H9 (cell line): Measurements from ENCODE around the gene PADI6. TPM values are rescaled to one million over a fixed set of nuclear protein-coding genes. Genes with fewer than 3 reads are reported as not detected.

Experiments used
- DNase-seq: peaks from one replicate; pipeline ENCODE4 v3.0.0-alpha.2; 2017
- H2AFZ ChIP-seq: one replicate; pipeline ENCODE4 v1.6.1; 2013; ENCODE audit warnings: mild to moderate bottlenecking, low read length, control low read depth, moderate library complexity
- H2AK5ac ChIP-seq: 2 replicates; pipeline ENCODE4 v1.6.1; 2013; ENCODE audit warnings: low read length, control low read depth, mixed read lengths; ENCODE audit not compliant: insufficient read length
- H2BK120ac ChIP-seq: one replicate; pipeline ENCODE4 v1.6.1; 2013; ENCODE audit warnings: low read depth, mild to moderate bottlenecking, low read length, control low read depth, inconsistent platforms; ENCODE audit not compliant: poor library complexity, severe bottlenecking
- H2BK12ac ChIP-seq: 2 replicates; pipeline ENCODE4 v1.6.1; 2013; ENCODE audit warnings: low read length, control low read depth, mixed read lengths, low read depth; ENCODE audit not compliant: insufficient read length
- H2BK15ac ChIP-seq: 2 replicates; pipeline ENCODE4 v1.6.1; 2013; ENCODE audit warnings: low read depth, low read length, control low read depth
- H2BK20ac ChIP-seq: one replicate; pipeline ENCODE4 v1.6.1; 2013; ENCODE audit warnings: low read depth, mild to moderate bottlenecking, low read length, control low read depth, inconsistent platforms; ENCODE audit not compliant: poor library complexity, severe bottlenecking
- H2BK5ac ChIP-seq: 2 replicates; pipeline ENCODE4 v1.6.1; 2013; ENCODE audit warnings: low read length, control low read depth, mixed read lengths; ENCODE audit not compliant: insufficient read length
- H3K14ac ChIP-seq: 2 replicates; pipeline ENCODE4 v1.6.1; 2013; ENCODE audit warnings: low read length, control low read depth; ENCODE audit not compliant: insufficient read depth
- H3K18ac ChIP-seq: 2 replicates; pipeline ENCODE4 v1.6.1; 2013; ENCODE audit warnings: low read depth, mild to moderate bottlenecking, mixed read lengths, low read length, control low read depth; ENCODE audit not compliant: insufficient read length
- H3K23ac ChIP-seq: 2 replicates; pipeline ENCODE4 v1.6.1; 2013; ENCODE audit warnings: low read length, control low read depth, mixed read lengths, low read depth; ENCODE audit not compliant: insufficient read length
- H3K23me2 ChIP-seq: 2 replicates; pipeline ENCODE4 v1.6.1; 2013; ENCODE audit warnings: low read depth, mild to moderate bottlenecking, mixed read lengths, low read length, control low read depth; ENCODE audit not compliant: insufficient read length, poor library complexity, severe bottlenecking
- H3K27ac ChIP-seq: 2 replicates; pipeline ENCODE4 v1.5.1; 2013; ENCODE audit warnings: low read length, control low read depth, mixed read lengths, low read depth; ENCODE audit not compliant: insufficient read length
- H3K27me3 ChIP-seq: 2 replicates; pipeline ENCODE4 v1.6.1; 2013; ENCODE audit warnings: low read length, control low read depth, inconsistent platforms; ENCODE audit not compliant: insufficient read depth
- H3K4ac ChIP-seq: 2 replicates; pipeline ENCODE4 v1.6.1; 2013; ENCODE audit warnings: low read depth, mild to moderate bottlenecking, control low read depth, inconsistent platforms, low read length, moderate library complexity
- H3K4me1 ChIP-seq: 2 replicates; pipeline ENCODE4 v1.6.1; 2013; ENCODE audit warnings: low read length, control low read depth, inconsistent platforms; ENCODE audit not compliant: insufficient read depth
- H3K4me2 ChIP-seq: 2 replicates; pipeline ENCODE4 v1.6.1; 2013; ENCODE audit warnings: low read length, control low read depth, mixed read lengths; ENCODE audit not compliant: insufficient read length, insufficient read depth
- H3K56ac ChIP-seq: 2 replicates; pipeline ENCODE4 v1.6.1; 2013; ENCODE audit warnings: low read depth, mild to moderate bottlenecking, mixed read lengths, low read length, control low read depth; ENCODE audit not compliant: insufficient read length
- H3K79me1 ChIP-seq: 2 replicates; pipeline ENCODE4 v1.6.1; 2013; ENCODE audit warnings: low read depth, mild to moderate bottlenecking, moderate library complexity, low read length, control low read depth, inconsistent platforms; ENCODE audit not compliant: insufficient read depth, poor library complexity, severe bottlenecking
- H3K79me2 ChIP-seq: 2 replicates; pipeline ENCODE4 v1.6.1; 2013; ENCODE audit warnings: low read length, control low read depth, inconsistent platforms; ENCODE audit not compliant: insufficient read depth
- H3K9ac ChIP-seq: 2 replicates; pipeline ENCODE4 v1.6.1; 2013; ENCODE audit warnings: low read length, control low read depth, mixed read lengths; ENCODE audit not compliant: insufficient read length; ENCODE audit errors: extremely low read depth
- H3K9me3 ChIP-seq: one replicate; pipeline ENCODE4 v1.6.1; 2013; ENCODE audit warnings: low read depth, low read length, inconsistent platforms; ENCODE audit not compliant: control insufficient read depth
- H3T11ph ChIP-seq: one replicate; pipeline ENCODE4 v1.6.1; 2013; ENCODE audit warnings: mild to moderate bottlenecking, low read length, control low read depth, inconsistent platforms
- H4K20me1 ChIP-seq: one replicate; pipeline ENCODE4 v1.6.1; 2013; ENCODE audit not compliant: control insufficient read depth, insufficient read length, insufficient read depth
- H4K5ac ChIP-seq: 2 replicates; pipeline ENCODE4 v1.6.1; 2013; ENCODE audit warnings: low read depth, mild to moderate bottlenecking, mixed read lengths, low read length, control low read depth; ENCODE audit not compliant: insufficient read length
- H4K8ac ChIP-seq: replicated peaks from 2 replicates; pipeline ENCODE4 v1.6.1; 2013; ENCODE audit warnings: low read length, control low read depth, mixed read lengths, low read depth; ENCODE audit not compliant: insufficient read length
- H4K91ac ChIP-seq: 2 replicates; pipeline ENCODE4 v1.6.1; 2013; ENCODE audit warnings: low read depth, mild to moderate bottlenecking, moderate library complexity, mixed read lengths, low read length, control low read depth; ENCODE audit not compliant: insufficient read length
- H3K27ac Mint-ChIP-seq, 3 experiments: 2 replicates in 2 of 3; 3 replicates in 1 of 3; pipeline ENCODE4 v1.8.0; 2020 to 2021; ENCODE audit warnings: mixed read lengths in 3 of 3, mild to moderate bottlenecking in 1 of 3, moderate library complexity in 1 of 3
- H3K27me3 Mint-ChIP-seq: 2 replicates; pipeline ENCODE4 v1.8.0; 2021; ENCODE audit warnings: low read depth, mild to moderate bottlenecking, moderate library complexity, mixed read lengths
- H3K36me3 Mint-ChIP-seq, 3 experiments: 2 replicates in 2 of 3; 3 replicates in 1 of 3; pipeline ENCODE4 v1.8.0; 2020 to 2021; ENCODE audit warnings: low read depth in 3 of 3, mixed read lengths in 3 of 3; ENCODE audit not compliant: insufficient read depth in 1 of 3
- H3K4me1 Mint-ChIP-seq, 2 experiments: 2 replicates each; pipeline ENCODE4 v1.8.0; 2020; ENCODE audit warnings: mixed read lengths in 2 of 2
- H3K4me3 Mint-ChIP-seq, 2 experiments: 2 replicates in 1 of 2; 3 replicates in 1 of 2; pipeline ENCODE4 v1.8.0; 2020 to 2021; ENCODE audit warnings: mild to moderate bottlenecking in 2 of 2, mixed read lengths in 2 of 2, moderate library complexity in 1 of 2
- H3K9me3 Mint-ChIP-seq, 2 experiments: 2 replicates in 1 of 2; 3 replicates in 1 of 2; pipeline ENCODE4 v1.8.0; 2020; ENCODE audit warnings: mild to moderate bottlenecking in 2 of 2, mixed read lengths in 2 of 2, moderate library complexity in 1 of 2
- WGBS: extraction: QIAGEN DNeasy Blood & Tissue Kit; methylation state at CpG from one replicate; pipeline ENCODE4 v1.1.7; 2013; ENCODE audit warnings: missing lambda C conversion rate, low lambda C conversion rate, mixed read lengths; ENCODE audit not compliant: insufficient read length; ENCODE audit errors: extremely low coverage; 5-methylcytosine and 5-hydroxymethylcytosine counted together
- total RNA-seq: library from RNA; stranded (reverse); gene quantifications from 2 replicates; pipeline ENCODE4 v1.2.1, GENCODE V29; 2021
- TF ChIP-seq, protein P1 (sequence below): fragments of 200-600 bp; sonication (generic); conservative IDR thresholded peaks from 3 replicates; pipeline ENCODE4 v1.8.0; 2021; ENCODE audit warnings: antibody characterized with exemption, mild to moderate bottlenecking

PADI6 gene
- total RNA-seq, 1 experiment from 2014 or later = not detected

DNA sequence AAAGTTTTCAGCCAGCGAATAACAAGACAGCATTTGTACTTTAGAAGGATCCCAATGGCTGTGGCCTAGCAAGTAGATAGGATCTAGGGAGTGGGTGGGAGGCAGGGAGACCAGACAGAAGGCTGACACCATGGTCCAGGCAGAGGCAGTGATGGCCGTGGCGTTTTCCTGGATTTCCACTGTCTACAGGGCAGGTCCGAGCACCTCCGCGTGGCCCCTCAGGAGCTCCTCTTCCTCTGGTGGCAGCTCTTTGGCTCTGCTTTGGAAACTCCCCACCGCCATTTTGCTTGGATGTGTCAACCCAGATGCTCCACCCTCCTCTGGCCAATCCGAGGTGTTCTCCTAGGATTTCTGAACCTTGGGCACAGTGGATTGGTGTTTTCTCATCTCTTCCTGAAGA lies 38.9 kb upstream of the PADI6 start:
- Histone ChIP-seq H3K18ac (no peak overlapping the region), H3K79me1 (no peaks in the 10 kb centered on the region), H2BK20ac (no peak overlapping the region), H2AFZ (no peak overlapping the region), H3K4me1 (no peaks in the 10 kb centered on the region), H4K8ac (no peak overlapping the region), H2AK5ac (no peak overlapping the region), H3K56ac (no peak overlapping the region), H3K27ac (no peak overlapping the region), H3T11ph (no peak overlapping the region), H3K9me3 (no peaks in the 10 kb centered on the region), H2BK120ac (no peak overlapping the region), H3K27me3 (no peaks in the 10 kb centered on the region), H2BK5ac (no peak overlapping the region), H3K14ac (no peak overlapping the region), H2BK15ac (no peak overlapping the region), H4K20me1 (no peaks in the 10 kb centered on the region), H4K91ac (no peak overlapping the region), H3K4me2 (no peak overlapping the region), H3K79me2 (no peaks in the 10 kb centered on the region), H2BK12ac (no peak overlapping the region), H4K5ac (no peak overlapping the region), H3K4ac (no peak overlapping the region), H3K23ac (no peak overlapping the region), H3K23me2 (no peaks in the 10 kb centered on the region), H3K9ac (no peak overlapping the region)
- TF ChIP-seq, protein P1, sequence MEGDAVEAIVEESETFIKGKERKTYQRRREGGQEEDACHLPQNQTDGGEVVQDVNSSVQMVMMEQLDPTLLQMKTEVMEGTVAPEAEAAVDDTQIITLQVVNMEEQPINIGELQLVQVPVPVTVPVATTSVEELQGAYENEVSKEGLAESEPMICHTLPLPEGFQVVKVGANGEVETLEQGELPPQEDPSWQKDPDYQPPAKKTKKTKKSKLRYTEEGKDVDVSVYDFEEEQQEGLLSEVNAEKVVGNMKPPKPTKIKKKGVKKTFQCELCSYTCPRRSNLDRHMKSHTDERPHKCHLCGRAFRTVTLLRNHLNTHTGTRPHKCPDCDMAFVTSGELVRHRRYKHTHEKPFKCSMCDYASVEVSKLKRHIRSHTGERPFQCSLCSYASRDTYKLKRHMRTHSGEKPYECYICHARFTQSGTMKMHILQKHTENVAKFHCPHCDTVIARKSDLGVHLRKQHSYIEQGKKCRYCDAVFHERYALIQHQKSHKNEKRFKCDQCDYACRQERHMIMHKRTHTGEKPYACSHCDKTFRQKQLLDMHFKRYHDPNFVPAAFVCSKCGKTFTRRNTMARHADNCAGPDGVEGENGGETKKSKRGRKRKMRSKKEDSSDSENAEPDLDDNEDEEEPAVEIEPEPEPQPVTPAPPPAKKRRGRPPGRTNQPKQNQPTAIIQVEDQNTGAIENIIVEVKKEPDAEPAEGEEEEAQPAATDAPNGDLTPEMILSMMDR = no peak
- H3K36me3 Mint-ChIP-seq = no peaks in the 10 kb centered on the region; a peak in 1 of 7 replicates
- no peak overlapping the region for H3K4me3 Mint-ChIP-seq
- no peak for DNase-seq
- H3K27ac Mint-ChIP-seq = no peak overlapping the region
- H3K9me3 Mint-ChIP-seq = peaks cover 3 to 5% of the 10 kb centered on the region in 2 experiments; a peak in 2 of 5 replicates
- H3K27me3 Mint-ChIP-seq = peaks cover 17% of the 10 kb centered on the region
- peaks cover 0 to 2% of the 10 kb centered on the region in 2 experiments; a peak in 1 of 4 replicates for H3K4me1 Mint-ChIP-seq
- no CpG with 5 or more reads among the region's 8 CpGs for WGBS
